ENCODE measurements around the gene ALX3.
A peak's percentile ranks its signal among the peaks of the same experiment; 100 is the strongest.

Gene ALX3

DNA sequence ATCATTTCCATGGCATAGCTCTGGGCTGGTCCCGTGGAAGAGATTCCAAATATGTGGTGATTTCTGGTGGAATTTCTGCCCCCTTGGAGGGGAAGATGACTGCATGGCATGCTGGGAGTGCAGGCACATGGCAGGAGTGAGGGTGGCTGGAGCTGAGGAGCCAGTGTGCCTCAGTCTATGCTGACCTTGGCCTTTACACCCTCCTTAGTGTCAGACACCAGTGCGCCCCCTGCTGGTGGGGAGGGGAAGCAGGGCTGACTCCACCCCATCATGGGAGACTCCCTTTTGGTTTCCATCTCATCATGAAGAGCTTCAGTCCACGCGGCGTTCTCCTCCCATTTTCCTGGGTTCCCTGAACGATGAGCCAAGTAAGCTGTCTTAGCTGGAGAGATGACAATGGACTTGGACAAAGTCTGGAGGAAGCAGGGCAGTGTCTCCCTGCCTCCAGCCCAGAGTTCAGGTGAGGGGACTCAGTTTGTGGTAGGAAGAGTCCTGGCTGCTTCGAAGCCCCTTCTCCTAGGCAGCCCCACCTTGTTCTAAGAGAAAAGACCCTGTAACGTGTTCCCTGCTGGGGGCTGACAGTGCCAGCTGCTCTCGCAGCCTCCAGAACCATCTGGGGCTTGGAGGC, 10.3 kb downstream of the ALX3 start:
- no peak overlapping the region for H3K4me3 ChIP-seq (ENCODE audit: low read depth, low read length, poor library complexity, severe bottlenecking)
- TF ChIP-seq EZH2 (IDR thresholded peaks at IDR 0.05; ENCODE audit: borderline replicate concordance, low read length), result no peak
- TF ChIP-seq, protein P1, sequence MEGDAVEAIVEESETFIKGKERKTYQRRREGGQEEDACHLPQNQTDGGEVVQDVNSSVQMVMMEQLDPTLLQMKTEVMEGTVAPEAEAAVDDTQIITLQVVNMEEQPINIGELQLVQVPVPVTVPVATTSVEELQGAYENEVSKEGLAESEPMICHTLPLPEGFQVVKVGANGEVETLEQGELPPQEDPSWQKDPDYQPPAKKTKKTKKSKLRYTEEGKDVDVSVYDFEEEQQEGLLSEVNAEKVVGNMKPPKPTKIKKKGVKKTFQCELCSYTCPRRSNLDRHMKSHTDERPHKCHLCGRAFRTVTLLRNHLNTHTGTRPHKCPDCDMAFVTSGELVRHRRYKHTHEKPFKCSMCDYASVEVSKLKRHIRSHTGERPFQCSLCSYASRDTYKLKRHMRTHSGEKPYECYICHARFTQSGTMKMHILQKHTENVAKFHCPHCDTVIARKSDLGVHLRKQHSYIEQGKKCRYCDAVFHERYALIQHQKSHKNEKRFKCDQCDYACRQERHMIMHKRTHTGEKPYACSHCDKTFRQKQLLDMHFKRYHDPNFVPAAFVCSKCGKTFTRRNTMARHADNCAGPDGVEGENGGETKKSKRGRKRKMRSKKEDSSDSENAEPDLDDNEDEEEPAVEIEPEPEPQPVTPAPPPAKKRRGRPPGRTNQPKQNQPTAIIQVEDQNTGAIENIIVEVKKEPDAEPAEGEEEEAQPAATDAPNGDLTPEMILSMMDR (IDR thresholded peaks at IDR 0.05; ENCODE audit: low read length), result peak; percentile 96
- no peak overlapping the region for H3K4me2 ChIP-seq (ENCODE audit: low read length)
- no peaks in the 10 kb centered on the region for H4K20me1 ChIP-seq (ENCODE audit: insufficient read depth, low read length)
- H3K9me2 ChIP-seq (ENCODE audit: low read depth, low read length), result no peaks in the 10 kb centered on the region
- no peak overlapping the region for H2AFZ ChIP-seq (ENCODE audit: low read length)
- H3K4me1 ChIP-seq (ENCODE audit: insufficient read depth, low read length, severe bottlenecking), result no peaks in the 10 kb centered on the region
- no peak overlapping the region for H3K9ac ChIP-seq (ENCODE audit: low read length)
- H3F3A ChIP-seq (ENCODE audit: insufficient read depth, low read length), result no peaks in the 10 kb centered on the region
- H3K9me3 ChIP-seq (ENCODE audit: low read length), result no peaks in the 10 kb centered on the region
- H3K27me3 ChIP-seq (ENCODE audit: insufficient read depth, low read length), result no peaks in the 10 kb centered on the region
- H3K36me3 ChIP-seq (ENCODE audit: insufficient read depth, low read length), result peaks cover 32% of the 10 kb centered on the region
- H3K79me2 ChIP-seq (ENCODE audit: insufficient read depth, low read length), result no peaks in the 10 kb centered on the region
- no peak overlapping the region for H3K27ac ChIP-seq (ENCODE audit: low read depth, low read length, poor library complexity, severe bottlenecking)

DNA sequence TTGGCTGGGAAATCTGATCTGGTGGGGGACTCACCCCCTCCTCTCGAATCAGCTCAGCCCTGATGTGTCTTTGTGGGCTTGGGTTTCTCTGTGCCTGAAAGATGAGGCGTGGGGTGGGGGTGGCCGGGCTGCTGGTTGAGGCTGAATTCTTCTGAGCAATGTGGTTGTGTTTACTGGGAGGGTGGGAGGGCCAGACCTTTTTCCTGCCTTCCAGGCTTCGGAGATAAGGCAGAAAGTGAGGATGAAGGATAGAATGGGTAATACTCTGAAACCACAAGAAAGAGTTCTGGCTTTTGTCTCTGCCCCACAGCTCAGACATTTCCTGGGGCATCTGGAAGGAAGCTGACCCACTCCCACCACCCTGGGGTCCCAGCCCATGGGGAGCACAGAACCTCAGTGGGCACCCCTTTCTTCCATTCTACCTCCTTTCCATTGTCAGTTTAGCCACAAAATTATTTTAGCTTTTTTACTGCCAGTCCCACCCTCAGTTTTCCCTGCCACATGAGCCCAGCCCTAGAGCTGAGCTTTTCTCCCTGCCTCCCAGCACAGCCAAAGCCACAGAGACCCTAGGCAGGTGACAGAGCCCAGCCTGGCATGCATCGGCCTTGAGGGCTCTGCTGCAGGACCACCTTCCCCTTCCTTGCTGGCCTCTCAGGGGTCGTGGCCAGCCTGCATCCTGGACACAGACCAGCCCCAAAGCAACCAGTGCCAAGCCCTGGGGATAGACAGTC, 11.2 kb downstream of the ALX3 start:
- H3K9me3 ChIP-seq (ENCODE audit: low read length), result no peaks in the 10 kb centered on the region
- H3K4me2 ChIP-seq (ENCODE audit: low read length), result no peak overlapping the region
- no peak overlapping the region for H3K4me3 ChIP-seq (ENCODE audit: low read depth, low read length, poor library complexity, severe bottlenecking)
- H3K9me2 ChIP-seq (ENCODE audit: low read depth, low read length), result no peaks in the 10 kb centered on the region
- H3K9ac ChIP-seq (ENCODE audit: low read length), result no peak overlapping the region
- no peaks in the 10 kb centered on the region for H4K20me1 ChIP-seq (ENCODE audit: insufficient read depth, low read length)
- H3K36me3 ChIP-seq (ENCODE audit: insufficient read depth, low read length), result peaks cover 41% of the 10 kb centered on the region
- H3K79me2 ChIP-seq (ENCODE audit: insufficient read depth, low read length), result no peaks in the 10 kb centered on the region
- no peak overlapping the region for H2AFZ ChIP-seq (ENCODE audit: low read length)
- no peak for TF ChIP-seq EZH2 (IDR thresholded peaks at IDR 0.05; ENCODE audit: borderline replicate concordance, low read length)
- TF ChIP-seq, protein P1 (IDR thresholded peaks at IDR 0.05; ENCODE audit: low read length), result no peak
- H3K27ac ChIP-seq (ENCODE audit: low read depth, low read length, poor library complexity, severe bottlenecking), result no peak overlapping the region
- no peaks in the 10 kb centered on the region for H3K4me1 ChIP-seq (ENCODE audit: insufficient read depth, low read length, severe bottlenecking)
- no peaks in the 10 kb centered on the region for H3K27me3 ChIP-seq (ENCODE audit: insufficient read depth, low read length)
- no peaks in the 10 kb centered on the region for H3F3A ChIP-seq (ENCODE audit: insufficient read depth, low read length)

DNA sequence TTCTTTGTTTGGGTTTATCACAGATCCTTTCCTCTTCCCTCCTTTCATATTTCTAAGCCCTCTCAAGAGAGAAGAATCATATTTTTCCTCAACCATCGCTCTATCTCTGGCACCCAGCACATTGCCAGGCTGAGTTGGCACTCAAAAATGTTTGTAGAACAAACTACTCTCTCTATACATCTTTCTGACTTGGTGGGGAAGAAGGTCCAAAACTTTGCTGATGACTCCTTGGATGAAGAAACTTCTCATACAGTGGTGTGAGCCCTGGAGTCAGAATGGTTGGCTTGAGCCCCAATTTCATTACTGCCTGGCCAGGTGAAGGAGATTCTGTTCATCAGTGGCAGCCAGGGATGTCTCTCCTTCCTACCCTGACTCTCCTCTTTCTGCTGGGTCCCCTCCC, 11.9 kb downstream of the ALX3 start:
- TF ChIP-seq, protein P1 (IDR thresholded peaks at IDR 0.05; ENCODE audit: low read length), result no peak
- TF ChIP-seq EZH2 (IDR thresholded peaks at IDR 0.05; ENCODE audit: borderline replicate concordance, low read length), result no peak
- H3K79me2 ChIP-seq (ENCODE audit: insufficient read depth, low read length), result no peaks in the 10 kb centered on the region

More for the DNA sequence above, 11.9 kb downstream of the ALX3 start:
- no peak overlapping the region for H2AFZ ChIP-seq (ENCODE audit: low read length)
- H3K9me3 ChIP-seq (ENCODE audit: low read length), result no peaks in the 10 kb centered on the region
- H4K20me1 ChIP-seq (ENCODE audit: insufficient read depth, low read length), result peaks cover 2% of the 10 kb centered on the region; the same call in 1 of the 2 replicates
- H3K36me3 ChIP-seq (ENCODE audit: insufficient read depth, low read length), result peaks cover 48% of the 10 kb centered on the region
- no peaks in the 10 kb centered on the region for H3K4me1 ChIP-seq (ENCODE audit: insufficient read depth, low read length, severe bottlenecking)
- H3F3A ChIP-seq (ENCODE audit: insufficient read depth, low read length), result no peaks in the 10 kb centered on the region
- H3K9ac ChIP-seq (ENCODE audit: low read length), result no peak overlapping the region
- H3K27me3 ChIP-seq (ENCODE audit: insufficient read depth, low read length), result no peaks in the 10 kb centered on the region
- H3K4me2 ChIP-seq (ENCODE audit: low read length), result no peak overlapping the region
- H3K9me2 ChIP-seq (ENCODE audit: low read depth, low read length), result no peaks in the 10 kb centered on the region
- H3K4me3 ChIP-seq (ENCODE audit: low read depth, low read length, poor library complexity, severe bottlenecking), result no peak overlapping the region
- H3K27ac ChIP-seq (ENCODE audit: low read depth, low read length, poor library complexity, severe bottlenecking), result no peak overlapping the region

All from OCI-LY1 (cell line).